Mucosa of descending colon (tissue), 3 donors: ENCODE results near the gene ZNF358. TPM values are rescaled to one million over a fixed set of nuclear protein-coding genes. Genes with fewer than 3 reads are reported as not detected.

Experiments
- ATAC-seq: fragments of 200-7000 bp; cut with Tn5 transposase; one replicate; pipeline ENCODE4 v1.9.1; 2020; ENCODE audit warnings: mild to moderate bottlenecking, moderate library complexity
- DNase-seq, 3 donors: peaks; one replicate each; pipeline ENCODE4 v3.0.0-alpha.2; 2020
- H3K36me3 ChIP-seq: fragments of 200-600 bp; one replicate; pipeline ENCODE4 v1.8.0; 2021; ENCODE audit warnings: low read depth, mild to moderate bottlenecking
- H3K4me1 ChIP-seq: fragments of 200-600 bp; one replicate; pipeline ENCODE4 v1.8.0; 2021; ENCODE audit warnings: low read depth, mild to moderate bottlenecking
- H3K4me3 ChIP-seq: fragments of 200-600 bp; one replicate; pipeline ENCODE4 v1.8.0; 2021; ENCODE audit warnings: mild to moderate bottlenecking
- H3K9me3 ChIP-seq: fragments of 200-600 bp; one replicate; pipeline ENCODE4 v1.8.0; 2021; ENCODE audit warnings: mild to moderate bottlenecking
- CTCF ChIP-seq: fragments of 200-600 bp; IDR thresholded peaks from one replicate; pipeline ENCODE4 v1.8.0; 2022; ENCODE audit warnings: antibody characterized with exemption, mild to moderate bottlenecking
- intact Hi-C, 2 donors: fragments of 100-400 bp; cut with DNase I in 1 of 2; cut with micrococcal nuclease in 1 of 2; formaldehyde crosslinking; loops; one replicate each; pipeline versions ENCODE4 v1.11.0 to v1.11.1; 2022; cut with DNase I, micrococcal nuclease
- total RNA-seq, 3 donors: library from RNA; stranded (reverse); fragmentation: NEBNext Ultra II Directional in 2 of 3; extraction: Animal tissue kit (Norgen Biotek cat#: 25700) in 2 of 3; gene quantifications; one replicate each; pipeline versions ENCODE4 v1.2.1 to v1.2.4, GENCODE V29; 2021 to 2023
- donor health status: DM: no; HTN: no; CAD: no; lungs with moderate emphysema.
- donor health status: DM: no; HTN: no; CAD: no.
- donor health status: DM: no; HTN: yes; CAD: no.

ZNF358 gene
- total RNA-seq, 3 donors from 2014 or later: 31.7 to 88.8 (median 42.1) TPM

- no peak for TF ChIP-seq CTCF
- ATAC-seq: no peak
These were observed 24.0 kb downstream of the ZNF358 start for GRCh38 chr19:7539827-7540425.

GRCh38 chr19:7540761-7541474 lies 25.0 kb downstream of the ZNF358 start:
- intact Hi-C loops: no loop called here
- Histone ChIP-seq H3K4me3 (no peak overlapping the region), H3K9me3 (no peaks in the 10 kb centered on the region), H3K36me3 (no peaks in the 10 kb centered on the region), H3K4me1 (peaks cover 5% of the 10 kb centered on the region)
- no peak for DNase-seq
- ATAC-seq: peak; percentile 10
- TF ChIP-seq CTCF: no peak

More at GRCh38 chr19:7539827-7540425, 24.0 kb downstream of the ZNF358 start:
- DNase-seq: no peak
- no peaks in the 10 kb centered on the region for H3K9me3 ChIP-seq
- intact Hi-C loops: no loop called here
- no peak overlapping the region for H3K4me3 ChIP-seq
- no peaks in the 10 kb centered on the region for H3K36me3 ChIP-seq
- H3K4me1 ChIP-seq: peaks cover 6% of the 10 kb centered on the region

- Histone ChIP-seq H3K36me3 (no peaks in the 10 kb centered on the region), H3K4me1 (peaks cover 6% of the 10 kb centered on the region), H3K4me3 (no peak overlapping the region), H3K9me3 (no peaks in the 10 kb centered on the region)
- intact Hi-C loops: no loop called here
- no peak for DNase-seq
- ATAC-seq: no peak
- no peak for TF ChIP-seq CTCF
These were observed 25.5 kb downstream of the ZNF358 start for GRCh38 chr19:7541475-7541824.

- H3K4me3 ChIP-seq: no peak overlapping the region
- TF ChIP-seq CTCF: no peak
- H3K9me3 ChIP-seq: no peaks in the 10 kb centered on the region
- ATAC-seq: no peak
- H3K4me1 ChIP-seq: peaks cover 5% of the 10 kb centered on the region
- intact Hi-C loops: no loop called here
- no peak for DNase-seq
- no peaks in the 10 kb centered on the region for H3K36me3 ChIP-seq
These were observed 26.0 kb downstream of the ZNF358 start for GRCh38 chr19:7541828-7542443.

- peaks cover 5% of the 10 kb centered on the region for H3K4me1 ChIP-seq
- H3K9me3 ChIP-seq: no peaks in the 10 kb centered on the region
- no peak for ATAC-seq
- DNase-seq: no peak
- H3K36me3 ChIP-seq: no peaks in the 10 kb centered on the region
- no peak for TF ChIP-seq CTCF
- H3K4me3 ChIP-seq: no peak overlapping the region
- intact Hi-C loops: no loop called here
These were observed 26.8 kb downstream of the ZNF358 start for GRCh38 chr19:7542556-7543348.
